ENCODE measurements around the gene ACAT2. TPM values are rescaled to one million over a fixed set of nuclear protein-coding genes. Genes with fewer than 3 reads are reported as not detected.
"Not testable (repeated sequence)": the region's sequence is repeated elsewhere in the genome, so short reads cannot be mapped to it uniquely, and the experiment has no call there.

ACAT2 gene
- total RNA-seq, 1 donor from 2014 or later, result 69.9 TPM

DNA sequence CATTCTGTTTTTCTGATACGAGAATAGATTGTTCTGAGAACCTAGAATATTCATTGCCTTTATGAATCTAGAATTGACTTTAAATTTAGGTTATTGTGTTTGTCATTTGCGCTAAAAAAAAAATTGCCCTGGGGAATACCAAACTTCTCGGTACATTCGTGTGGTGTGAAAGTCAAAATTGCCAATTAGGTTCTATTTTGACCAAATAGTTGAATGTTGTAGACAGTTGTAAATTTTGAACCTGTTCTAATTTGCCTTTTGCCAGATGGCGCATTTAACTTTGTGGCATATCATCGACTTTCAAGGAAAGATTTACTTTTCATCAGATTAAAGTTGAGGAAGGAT lies 31.5 kb upstream of the ACAT2 start:
- no peak for DNase-seq

GRCh38 chr6:159732550-159732949 lies 29.3 kb upstream of the ACAT2 start:
- not testable (repeated sequence) for DNase-seq

DNA sequence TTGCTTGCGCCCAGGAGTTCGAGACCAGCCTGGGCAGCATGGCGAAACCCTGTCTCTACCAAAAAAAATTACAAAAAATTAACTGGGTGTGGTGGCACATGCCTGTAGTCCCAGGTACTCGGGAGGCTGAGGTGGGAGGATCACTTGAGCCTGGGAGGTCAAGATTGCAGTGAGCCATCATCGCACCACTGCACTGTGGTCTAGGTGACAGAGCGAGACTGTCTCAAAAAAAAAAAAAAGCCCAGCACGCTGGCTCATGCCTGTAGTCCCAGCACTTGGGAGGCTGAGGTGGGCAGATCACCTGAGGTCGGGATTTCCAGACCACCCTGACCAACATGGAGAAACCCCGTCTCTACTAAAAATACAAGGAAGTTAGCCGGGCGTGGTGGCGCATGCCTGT lies 28.4 kb upstream of the ACAT2 start:
- not testable (repeated sequence) for DNase-seq

- no peak for DNase-seq
Measured at GRCh38 chr6:159736908-159737307, 24.9 kb upstream of the ACAT2 start.

GRCh38 chr6:159739341-159739740 lies 22.5 kb upstream of the ACAT2 start:
- no peak for DNase-seq

- DNase-seq, result no peak
Measured at GRCh38 chr6:159742165-159742564, 19.7 kb upstream of the ACAT2 start.

GRCh38 chr6:159745081-159745480 lies 16.8 kb upstream of the ACAT2 start:
- no peak for DNase-seq

DNA sequence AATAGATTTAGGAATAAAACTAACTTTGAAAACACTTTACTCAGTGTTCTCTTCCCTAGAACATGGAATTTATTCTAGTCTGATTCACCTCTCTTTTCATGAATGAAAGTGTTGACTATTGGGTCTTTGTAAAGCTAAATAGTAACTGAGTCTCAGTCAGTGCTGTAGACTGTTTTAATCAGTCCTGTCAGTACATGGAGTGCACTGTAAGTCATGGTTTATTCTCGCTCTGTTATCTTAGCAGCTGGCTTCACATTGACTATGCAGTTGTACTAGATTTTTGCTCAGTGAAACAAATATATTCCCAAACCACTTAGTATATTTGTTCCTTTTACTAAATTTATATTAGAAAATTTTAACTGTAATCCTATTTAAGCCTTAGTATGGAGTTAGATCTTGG lies 15.1 kb upstream of the ACAT2 start:
- DNase-seq, result no peak

DNA sequence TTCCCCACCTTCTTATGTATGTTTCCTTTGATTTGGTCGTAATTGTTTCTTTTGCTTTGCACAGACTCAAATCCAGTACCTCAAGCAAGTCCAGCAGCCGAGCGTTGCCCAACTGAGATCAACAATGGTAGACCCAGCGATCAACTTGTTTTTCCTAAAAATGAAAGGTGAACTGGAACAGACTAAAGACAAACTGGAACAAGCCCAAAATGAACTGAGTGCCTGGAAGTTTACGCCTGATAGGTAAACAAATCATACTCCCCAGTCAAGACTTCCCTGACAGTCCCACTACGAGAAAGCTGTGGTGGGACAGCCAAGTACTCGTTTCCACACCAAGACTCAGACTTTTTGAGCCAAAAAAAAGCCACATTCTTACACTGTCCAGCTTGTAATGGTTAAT lies 13.7 kb upstream of the ACAT2 start:
- DNase-seq, result not testable (repeated sequence)

DNA sequence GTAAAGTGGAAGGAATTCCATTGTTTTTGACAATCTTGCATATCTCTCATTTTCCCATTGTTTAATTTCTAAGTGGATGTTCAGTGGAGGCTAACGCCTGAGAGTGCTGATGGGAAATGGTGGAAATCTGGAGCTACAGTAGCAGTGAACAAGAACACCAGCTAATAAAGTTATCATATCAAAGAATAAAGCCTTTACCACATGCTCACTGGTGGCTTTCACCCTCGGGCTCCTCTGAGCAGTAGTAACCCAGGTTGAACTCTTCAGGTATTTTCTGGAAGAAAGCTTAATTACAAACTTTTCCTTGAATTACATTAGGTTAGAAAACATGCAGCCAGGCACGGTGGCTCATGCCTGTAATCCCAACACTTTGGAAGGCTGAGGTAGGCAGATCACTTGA lies 10.4 kb upstream of the ACAT2 start:
- no peak for DNase-seq

GRCh38 chr6:159753081-159753872 lies 8.6 kb upstream of the ACAT2 start:
- DNase-seq, result no peak

DNA sequence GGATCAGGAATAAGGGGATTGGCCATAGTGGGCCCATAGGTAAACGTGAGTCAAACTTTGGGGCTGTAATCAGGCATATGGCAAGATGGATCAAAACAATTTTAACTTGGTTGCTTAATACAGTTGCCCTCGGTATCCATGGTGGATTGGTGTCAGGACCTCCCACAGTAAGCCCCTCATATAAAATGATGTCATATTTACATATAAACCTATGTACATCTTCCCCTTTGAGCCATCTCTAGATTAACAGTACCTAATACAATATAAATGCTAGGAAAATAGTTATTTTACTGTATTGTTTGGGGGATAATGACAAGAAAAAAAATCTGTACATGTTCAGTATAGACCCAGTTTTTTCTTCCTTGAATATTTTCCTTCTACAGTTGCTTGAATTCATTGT lies 7.4 kb upstream of the ACAT2 start:
- DNase-seq, result no peak

DNA sequence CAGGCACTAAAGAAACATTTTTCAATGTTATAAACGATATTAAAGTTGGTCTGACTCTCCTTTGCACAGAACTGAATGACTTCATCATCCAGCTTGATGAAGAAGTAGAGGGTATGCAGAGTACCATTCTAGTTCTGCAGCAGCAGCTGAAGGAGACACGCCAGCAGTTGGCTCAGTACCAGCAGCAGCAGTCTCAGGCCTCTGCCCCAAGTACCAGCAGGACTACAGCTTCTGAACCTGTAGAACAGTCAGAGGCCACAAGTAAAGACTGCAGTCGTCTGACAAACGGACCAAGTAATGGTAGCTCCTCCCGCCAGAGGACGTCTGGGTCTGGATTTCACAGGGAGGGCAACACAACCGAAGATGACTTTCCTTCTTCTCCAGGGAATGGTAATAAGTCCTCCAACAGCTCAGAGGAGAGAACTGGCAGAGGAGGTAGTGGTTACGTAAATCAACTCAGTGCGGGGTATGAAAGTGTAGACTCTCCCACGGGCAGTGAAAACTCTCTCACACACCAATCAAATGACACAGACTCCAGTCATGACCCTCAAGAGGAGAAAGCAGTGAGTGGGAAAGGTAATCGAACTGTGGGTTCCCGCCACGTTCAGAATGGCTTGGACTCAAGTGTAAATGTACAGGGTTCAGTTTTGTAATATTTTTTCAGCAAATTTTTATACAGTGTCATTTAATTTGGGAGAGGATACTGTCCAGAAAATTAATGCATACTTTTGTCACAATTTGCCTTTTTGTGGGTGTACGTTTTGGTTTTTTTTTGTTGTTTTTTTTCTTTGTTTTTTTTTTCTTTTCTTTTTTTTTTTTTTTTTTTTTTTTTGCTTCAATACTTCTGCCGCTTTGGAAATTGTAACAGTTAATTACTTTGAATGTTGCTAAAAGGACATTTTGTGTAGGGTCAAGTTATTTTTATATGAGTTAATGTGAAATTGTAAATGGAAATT lies 6.6 kb upstream of the ACAT2 start:
- DNase-seq, result peak; percentile 27

GRCh38 chr6:159756508-159756907 lies 5.3 kb upstream of the ACAT2 start:
- no peak for DNase-seq

GRCh38 chr6:159758031-159759001 lies 3.5 kb upstream of the ACAT2 start:
- no peak for DNase-seq

- DNase-seq, result no peak
Measured at GRCh38 chr6:159759645-159760044, 2.2 kb upstream of the ACAT2 start.

DNA sequence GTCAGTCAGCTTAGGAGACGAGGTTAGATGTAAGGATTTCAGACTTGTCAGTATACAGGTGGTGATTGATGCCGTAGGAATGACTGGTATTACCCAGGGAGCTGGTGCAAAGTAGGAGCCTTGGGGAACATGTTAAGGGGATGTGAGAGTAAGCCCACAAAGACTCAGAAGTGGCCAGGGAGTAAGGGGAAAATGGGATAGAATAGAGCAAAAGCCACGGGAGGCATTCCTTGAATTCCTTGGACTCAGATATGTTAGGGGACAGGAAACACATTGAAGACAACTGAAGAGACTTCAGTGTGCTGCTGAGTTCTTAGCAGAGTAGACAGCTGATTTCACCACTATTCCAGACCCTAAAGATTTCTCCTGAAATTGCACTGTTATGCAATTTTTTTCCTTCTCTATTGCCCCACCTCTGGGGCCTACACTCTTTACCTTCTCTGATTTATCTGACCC lies 1.2 kb upstream of the ACAT2 start:
- no peak for DNase-seq

DNA sequence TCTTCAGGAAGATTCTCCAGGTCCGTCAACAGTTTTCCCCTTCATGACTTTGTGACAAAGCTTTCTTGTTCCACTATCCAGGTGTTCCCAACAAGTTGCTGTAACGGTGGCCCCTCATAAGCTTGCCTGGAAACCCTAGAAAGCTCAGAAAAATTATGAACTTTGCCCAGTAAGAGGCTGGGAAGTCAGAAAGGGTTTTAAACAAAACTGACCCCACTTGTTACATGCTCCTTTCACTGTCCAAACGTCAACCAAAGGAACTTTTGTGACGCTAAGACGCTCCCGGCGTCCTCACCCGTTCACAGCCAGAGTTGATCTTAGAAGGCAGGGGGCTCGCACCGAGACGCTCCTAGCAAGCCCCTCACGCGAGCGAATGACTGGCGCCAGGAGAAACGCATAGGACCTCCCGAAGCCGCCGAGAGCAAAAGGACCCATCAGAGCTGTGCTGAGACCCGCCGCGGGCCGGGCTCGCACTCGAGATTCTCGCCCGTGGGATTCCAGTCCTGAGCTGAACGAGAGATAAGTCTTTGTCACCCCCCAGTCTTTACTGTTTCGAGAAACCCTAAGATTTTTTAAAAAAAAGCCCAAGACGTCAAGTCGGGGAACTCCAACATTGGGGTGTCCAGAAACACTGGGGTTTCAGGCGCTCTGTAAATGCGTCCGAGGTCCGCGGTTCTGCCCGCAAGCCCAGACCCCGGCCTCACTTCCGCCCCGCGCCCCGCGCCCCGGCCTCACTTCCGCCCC lies 544 bp upstream of the ACAT2 start:
- DNase-seq, result no peak

DNA sequence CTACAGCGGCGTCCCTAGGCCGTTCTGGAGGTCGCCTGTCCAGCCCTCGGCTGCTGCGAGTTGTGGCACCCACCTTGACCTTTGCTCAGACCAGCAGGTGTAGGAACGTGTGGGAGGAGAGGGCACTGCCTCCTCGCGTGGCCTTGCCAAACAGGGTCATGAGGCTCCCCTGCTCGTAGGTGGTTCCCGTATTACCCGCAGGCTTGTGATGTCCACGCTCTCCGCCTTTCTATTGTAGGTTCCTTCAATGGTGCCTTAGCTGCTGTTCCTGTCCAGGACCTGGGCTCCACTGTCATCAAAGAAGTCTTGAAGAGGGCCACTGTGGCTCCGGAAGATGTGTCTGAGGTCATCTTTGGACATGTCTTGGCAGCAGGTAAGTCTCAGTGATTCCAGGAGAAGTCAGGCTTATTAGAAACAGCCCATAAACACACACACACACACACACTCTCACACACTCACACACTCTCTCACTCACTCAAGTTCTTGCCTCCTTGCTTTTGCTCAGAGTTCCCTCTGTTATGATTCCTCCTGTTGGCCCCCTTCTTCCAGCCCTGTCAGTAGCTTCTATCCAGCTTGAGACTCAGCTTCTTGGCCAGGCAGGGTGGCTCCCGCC lies 942 bp downstream of the ACAT2 start:
- no peak for DNase-seq

DNA sequence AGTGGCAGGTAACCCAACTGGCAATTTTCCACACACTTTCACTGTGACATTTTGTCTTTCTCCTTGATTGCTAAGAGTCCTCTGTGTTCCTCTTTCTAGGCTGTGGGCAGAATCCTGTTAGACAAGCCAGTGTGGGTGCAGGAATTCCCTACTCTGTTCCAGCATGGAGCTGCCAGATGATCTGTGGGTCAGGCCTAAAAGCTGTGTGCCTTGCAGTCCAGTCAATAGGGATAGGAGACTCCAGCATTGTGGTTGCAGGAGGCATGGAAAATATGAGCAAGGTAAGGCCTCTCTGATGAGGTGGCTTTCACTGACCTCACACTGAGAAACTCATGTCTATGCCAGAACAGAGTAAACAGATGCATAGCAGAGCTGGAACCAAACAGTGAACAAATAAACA lies 5.1 kb downstream of the ACAT2 start:
- DNase-seq, result no peak

- DNase-seq, result no peak
Measured at GRCh38 chr6:159769470-159769869, 7.6 kb downstream of the ACAT2 start.

All from occipital lobe (tissue), 2 donors.